Nephron progenitor cell (in vitro differentiated cells): Measurements from ENCODE around the gene AGTRAP.

Experiments
- DNase-seq: peaks from one replicate; pipeline ENCODE4 v3.0.0; 2021
- H3K27ac Mint-ChIP-seq: 2 replicates; pipeline ENCODE4 v1.8.0; 2021; ENCODE audit warnings: mild to moderate bottlenecking, moderate library complexity, mixed read lengths
- H3K27me3 Mint-ChIP-seq: 2 replicates; pipeline ENCODE4 v1.8.0; 2021; ENCODE audit warnings: mild to moderate bottlenecking, low read depth, mixed read lengths; ENCODE audit not compliant: poor library complexity
- H3K36me3 Mint-ChIP-seq: 2 replicates; pipeline ENCODE4 v1.8.0; 2021; ENCODE audit warnings: low read depth, mixed read lengths
- H3K4me1 Mint-ChIP-seq: 2 replicates; pipeline ENCODE4 v1.8.0; 2021; ENCODE audit warnings: mixed read lengths
- H3K4me3 Mint-ChIP-seq: 2 replicates; pipeline ENCODE4 v1.8.0; 2021; ENCODE audit warnings: mild to moderate bottlenecking, moderate library complexity, mixed read lengths
- H3K9me3 Mint-ChIP-seq: 2 replicates; pipeline ENCODE4 v1.8.0; 2021; ENCODE audit warnings: mild to moderate bottlenecking, moderate library complexity, mixed read lengths
- TF ChIP-seq, protein P1 (sequence below): fragments of 200-600 bp; sonication (generic); IDR thresholded peaks from 2 replicates; pipeline ENCODE4 v1.5.0; 2021; ENCODE audit warnings: antibody characterized with exemption

AGTRAP gene

DNA sequence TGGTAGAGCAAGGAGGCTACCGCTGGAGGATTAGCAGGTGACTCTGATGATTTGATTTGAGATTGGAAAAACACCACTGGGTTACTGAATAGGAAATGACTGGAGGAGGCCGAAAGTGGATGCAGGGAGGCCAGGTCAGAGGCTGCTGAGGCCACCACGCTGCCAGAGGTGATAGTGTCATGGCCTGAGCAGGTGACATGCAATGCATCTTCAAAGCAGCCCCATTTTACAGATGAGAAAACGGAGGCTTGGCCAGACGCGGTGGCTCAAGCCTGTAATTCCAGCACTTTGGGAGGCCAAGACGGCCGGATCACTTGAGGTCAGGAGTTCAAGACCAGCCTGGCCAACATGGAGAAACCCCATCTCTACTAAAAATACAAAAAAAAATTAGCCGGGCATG, 38.8 kb downstream of the AGTRAP start:
- DNase-seq = no peak
- TF ChIP-seq, protein P1, sequence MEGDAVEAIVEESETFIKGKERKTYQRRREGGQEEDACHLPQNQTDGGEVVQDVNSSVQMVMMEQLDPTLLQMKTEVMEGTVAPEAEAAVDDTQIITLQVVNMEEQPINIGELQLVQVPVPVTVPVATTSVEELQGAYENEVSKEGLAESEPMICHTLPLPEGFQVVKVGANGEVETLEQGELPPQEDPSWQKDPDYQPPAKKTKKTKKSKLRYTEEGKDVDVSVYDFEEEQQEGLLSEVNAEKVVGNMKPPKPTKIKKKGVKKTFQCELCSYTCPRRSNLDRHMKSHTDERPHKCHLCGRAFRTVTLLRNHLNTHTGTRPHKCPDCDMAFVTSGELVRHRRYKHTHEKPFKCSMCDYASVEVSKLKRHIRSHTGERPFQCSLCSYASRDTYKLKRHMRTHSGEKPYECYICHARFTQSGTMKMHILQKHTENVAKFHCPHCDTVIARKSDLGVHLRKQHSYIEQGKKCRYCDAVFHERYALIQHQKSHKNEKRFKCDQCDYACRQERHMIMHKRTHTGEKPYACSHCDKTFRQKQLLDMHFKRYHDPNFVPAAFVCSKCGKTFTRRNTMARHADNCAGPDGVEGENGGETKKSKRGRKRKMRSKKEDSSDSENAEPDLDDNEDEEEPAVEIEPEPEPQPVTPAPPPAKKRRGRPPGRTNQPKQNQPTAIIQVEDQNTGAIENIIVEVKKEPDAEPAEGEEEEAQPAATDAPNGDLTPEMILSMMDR = no peak
- H3K27ac Mint-ChIP-seq = no peak overlapping the region
- H3K4me3 Mint-ChIP-seq = no peak overlapping the region
- H3K36me3 Mint-ChIP-seq = no peaks in the 10 kb centered on the region
- no peaks in the 10 kb centered on the region for H3K9me3 Mint-ChIP-seq
- H3K27me3 Mint-ChIP-seq = peaks cover 6% of the 10 kb centered on the region
- H3K4me1 Mint-ChIP-seq = no peaks in the 10 kb centered on the region

DNA sequence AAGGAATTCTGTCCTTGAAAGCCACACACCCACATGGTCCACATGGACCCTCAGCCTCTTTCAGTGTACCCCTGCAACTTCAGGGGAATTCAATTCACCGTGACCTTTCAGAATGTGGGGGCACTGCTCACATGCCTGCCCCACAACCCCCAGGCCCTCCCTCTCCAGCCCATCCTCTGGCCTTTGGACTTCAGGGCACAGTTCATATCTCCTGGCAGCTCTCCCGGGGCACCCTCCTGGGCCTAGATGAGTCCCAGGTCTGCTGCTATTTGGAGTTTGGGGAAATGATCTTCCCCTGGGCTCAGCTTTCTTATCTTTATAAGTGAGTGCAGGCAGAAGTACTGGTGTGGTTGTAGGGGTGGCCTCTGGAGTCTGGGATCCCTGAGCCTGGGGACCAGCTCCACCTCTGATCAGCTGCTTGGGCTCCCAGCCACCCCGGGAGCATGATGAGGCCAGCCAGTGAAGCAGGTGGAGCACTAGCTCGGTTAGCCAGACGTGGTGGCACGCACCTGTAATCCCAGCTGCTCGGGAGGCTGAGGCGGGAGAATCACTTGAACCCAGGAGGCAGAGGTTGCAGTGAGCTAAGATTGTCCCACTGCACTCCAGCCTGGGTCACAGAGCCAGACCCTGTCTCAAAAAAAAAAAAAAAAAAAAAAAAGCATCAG, 41.9 kb downstream of the AGTRAP start:
- Mint-ChIP-seq H3K36me3 (no peaks in the 10 kb centered on the region), H3K27ac (no peak overlapping the region), H3K4me3 (no peak overlapping the region), H3K9me3 (no peaks in the 10 kb centered on the region), H3K4me1 (peaks cover 5% of the 10 kb centered on the region), H3K27me3 (peaks cover 6% of the 10 kb centered on the region)
- TF ChIP-seq, protein P1 = no peak
- DNase-seq = no peak

DNA sequence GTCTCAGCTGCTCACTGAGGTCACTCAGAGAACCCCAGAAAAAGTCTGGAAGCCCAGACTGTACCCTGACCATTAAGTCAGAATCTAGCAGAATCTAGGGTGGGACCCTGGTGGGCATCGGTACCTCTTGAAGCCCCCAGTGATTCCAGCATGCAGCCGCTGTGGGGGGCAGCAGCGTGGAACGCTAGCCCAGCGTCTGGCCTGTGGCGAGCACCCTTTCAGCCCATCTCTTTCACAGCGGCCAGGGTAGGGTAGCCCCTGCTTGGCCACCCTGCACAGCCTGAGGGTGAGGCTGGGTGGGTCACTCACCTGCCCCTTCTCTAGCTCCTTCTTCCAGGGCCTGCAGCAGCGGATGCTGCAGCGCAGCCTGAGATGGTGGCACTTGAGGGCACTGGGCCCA, 42.4 kb downstream of the AGTRAP start:
- peaks cover 6% of the 10 kb centered on the region for H3K27me3 Mint-ChIP-seq
- TF ChIP-seq, protein P1 = no peak
- H3K9me3 Mint-ChIP-seq = no peaks in the 10 kb centered on the region
- H3K27ac Mint-ChIP-seq = no peak overlapping the region
- H3K36me3 Mint-ChIP-seq = no peaks in the 10 kb centered on the region
- peaks cover 9% of the 10 kb centered on the region for H3K4me1 Mint-ChIP-seq
- no peak for DNase-seq
- no peak overlapping the region for H3K4me3 Mint-ChIP-seq

DNA sequence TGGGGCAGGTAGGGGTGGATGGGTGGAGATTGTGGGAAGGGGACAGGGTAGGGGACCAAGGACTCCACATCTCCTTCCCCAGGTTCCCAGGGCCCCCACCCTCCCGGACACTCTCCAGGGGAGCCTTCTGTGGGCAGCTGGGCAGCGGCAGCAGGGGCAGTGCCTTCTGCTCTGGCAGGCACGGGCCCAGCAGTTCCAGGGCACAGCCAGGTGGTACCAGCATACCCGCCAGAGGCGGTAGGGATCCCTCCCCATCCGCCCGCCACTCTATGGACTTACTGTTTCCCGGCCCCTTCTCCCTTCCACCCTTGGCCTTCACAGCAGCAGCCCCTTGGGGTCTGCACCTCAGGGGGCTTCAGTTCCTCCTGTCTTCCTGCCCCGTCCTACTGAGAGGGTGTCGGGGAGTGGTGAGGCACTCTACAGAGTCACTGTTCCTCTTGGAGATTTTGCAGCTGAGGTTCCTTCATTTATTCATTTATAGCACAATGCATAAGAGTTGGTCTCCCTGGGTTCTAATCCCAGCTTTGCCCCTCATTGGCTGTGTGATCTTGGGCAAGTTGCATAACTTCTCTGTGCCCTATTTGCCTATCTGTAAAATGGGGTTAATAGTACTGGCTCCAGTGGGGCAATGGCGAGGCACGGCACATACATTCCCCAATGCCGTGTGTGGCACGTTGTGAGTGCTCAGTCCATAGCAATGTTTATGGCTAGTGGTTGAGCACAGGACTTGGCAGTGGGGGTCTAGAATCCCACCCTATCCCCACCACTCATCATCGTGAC, 43.1 kb downstream of the AGTRAP start:
- TF ChIP-seq, protein P1 = no peak
- peaks cover 6% of the 10 kb centered on the region for H3K27me3 Mint-ChIP-seq
- no peaks in the 10 kb centered on the region for H3K9me3 Mint-ChIP-seq
- no peak overlapping the region for H3K4me3 Mint-ChIP-seq
- H3K36me3 Mint-ChIP-seq = no peaks in the 10 kb centered on the region
- H3K27ac Mint-ChIP-seq = no peak overlapping the region
- peaks cover 16% of the 10 kb centered on the region for H3K4me1 Mint-ChIP-seq
- no peak for DNase-seq

- DNase-seq = no peak
- Mint-ChIP-seq H3K36me3 (no peaks in the 10 kb centered on the region), H3K9me3 (no peaks in the 10 kb centered on the region), H3K4me1 (peaks cover 22% of the 10 kb centered on the region), H3K27ac (no peak overlapping the region), H3K27me3 (no peaks in the 10 kb centered on the region), H3K4me3 (no peak overlapping the region)
- TF ChIP-seq, protein P1 = no peak
Observed at GRCh38 chr1:11779715-11780379, 43.9 kb downstream of the AGTRAP start.
